ENCODE results near the gene FRG1. TPM values are rescaled to one million over a fixed set of nuclear protein-coding genes. Genes with fewer than 3 reads are reported as not detected.

The FRG1 gene
- total and polyA plus RNA-seq, 10 of the 15 experiments (the other 5 are each of a cell fraction or from before 2014, with no cell fraction given) = 28.9 to 190 (median 58.6) TPM

DNA sequence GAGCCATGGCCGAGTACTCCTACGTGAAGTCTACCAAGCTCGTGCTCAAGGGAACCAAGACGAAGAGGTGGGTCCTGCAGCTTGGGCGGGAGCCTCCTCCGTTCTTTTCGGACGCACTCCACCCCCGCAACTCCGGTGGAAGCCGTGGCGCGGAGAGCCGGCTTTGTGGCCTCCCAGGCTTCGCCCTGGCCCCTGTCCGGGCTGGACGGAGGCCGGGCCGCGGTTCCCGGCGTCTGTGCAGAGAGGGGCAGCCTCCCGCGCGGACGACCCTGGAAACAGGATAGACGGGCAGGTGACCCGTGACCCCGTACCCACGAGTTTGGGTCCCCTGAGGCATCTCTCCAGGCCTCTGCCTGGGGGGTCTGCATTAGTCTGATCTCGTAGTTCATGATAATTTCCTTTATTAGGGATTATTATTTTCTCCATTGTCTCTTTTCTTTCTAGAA, 356 bp downstream of the FRG1 start (continued):
- TF ChIP-seq ZBTB40 (IDR thresholded peaks at IDR 0.05; ENCODE audit: borderline replicate concordance) (0 out of 2 replicates have a peak, but pooled peaks have one; percentile 2), EED (IDR thresholded peaks at IDR 0.05; ENCODE audit: low read depth) (no peak), CBFB (IDR thresholded peaks at IDR 0.05; ENCODE audit: low read depth) (peak; percentile 4; the same call in 1 of the 2 replicates), CBX5 (IDR thresholded peaks at IDR 0.05; ENCODE audit: low read depth) (no peak; the same call in 1 of the 2 replicates), ZBTB33 (IDR thresholded peaks at IDR 0.05) (no peak), YY1 (IDR thresholded peaks at IDR 0.05; ENCODE audit: low read depth, low read length) (no peak), CHD2 (IDR thresholded peaks at IDR 0.05; ENCODE audit: borderline replicate concordance, low read depth, low read length) (no peak), ZNF384 (IDR thresholded peaks at IDR 0.05; ENCODE audit: borderline replicate concordance, low read depth, low read length) (no peak), ZNF274 (IDR thresholded peaks at IDR 0.05; ENCODE audit: insufficient read depth, insufficient read length) (no peak)
- TF ChIP-seq, protein P1, sequence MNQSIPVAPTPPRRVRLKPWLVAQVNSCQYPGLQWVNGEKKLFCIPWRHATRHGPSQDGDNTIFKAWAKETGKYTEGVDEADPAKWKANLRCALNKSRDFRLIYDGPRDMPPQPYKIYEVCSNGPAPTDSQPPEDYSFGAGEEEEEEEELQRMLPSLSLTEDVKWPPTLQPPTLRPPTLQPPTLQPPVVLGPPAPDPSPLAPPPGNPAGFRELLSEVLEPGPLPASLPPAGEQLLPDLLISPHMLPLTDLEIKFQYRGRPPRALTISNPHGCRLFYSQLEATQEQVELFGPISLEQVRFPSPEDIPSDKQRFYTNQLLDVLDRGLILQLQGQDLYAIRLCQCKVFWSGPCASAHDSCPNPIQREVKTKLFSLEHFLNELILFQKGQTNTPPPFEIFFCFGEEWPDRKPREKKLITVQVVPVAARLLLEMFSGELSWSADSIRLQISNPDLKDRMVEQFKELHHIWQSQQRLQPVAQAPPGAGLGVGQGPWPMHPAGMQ (IDR thresholded peaks at IDR 0.05; ENCODE audit: borderline replicate concordance) = no peak
